CD4-positive, alpha-beta memory T cell (primary cell): ENCODE results near the gene SERPINB10. TPM values are rescaled to one million over a fixed set of nuclear protein-coding genes. Genes with fewer than 3 reads are reported as not detected.

ENCODE experiments used
- CTCF ChIA-PET: fragments of 350-600 bp; sonication (Branson Sonifier 250); formaldehyde crosslinking; loops from one replicate; lab custom pipeline; 2021; ENCODE audit warnings: inconsistent platforms; ENCODE audit not compliant: partially characterized antibody; lab: Charles Lee
- POLR2A ChIA-PET: fragments of 350-600 bp; sonication (Branson Sonifier 250); formaldehyde crosslinking; loops from one replicate; lab custom pipeline; 2021; ENCODE audit not compliant: partially characterized antibody; lab: Charles Lee
- DNase-seq, 5 donors: peaks; one replicate each; pipeline versions ENCODE4 v3.0.0 to v3.0.0-alpha.2; 2020 to 2022; ENCODE audit warnings: mixed read lengths in 1 of 5
- H3K27ac ChIP-seq: one replicate; pipeline ENCODE4 v1.7.0; 2013; ENCODE audit warnings: low read depth, low read length
- H3K27me3 ChIP-seq: 2 replicates; pipeline ENCODE4 v1.7.0; 2013; ENCODE audit warnings: mild to moderate bottlenecking, low read length, moderate library complexity; ENCODE audit not compliant: insufficient read depth
- H3K36me3 ChIP-seq: 2 replicates; pipeline ENCODE4 v1.7.0; 2013; ENCODE audit warnings: mild to moderate bottlenecking, low read length, moderate library complexity; ENCODE audit not compliant: insufficient read depth
- H3K4me1 ChIP-seq: 2 replicates; pipeline ENCODE4 v1.7.0; 2013; ENCODE audit warnings: mild to moderate bottlenecking, low read length, moderate library complexity; ENCODE audit not compliant: insufficient read depth
- H3K4me3 ChIP-seq, 2 donors: one replicate each; pipeline ENCODE4 v1.7.0; 2013; ENCODE audit warnings: low read length in 2 of 2, mild to moderate bottlenecking in 1 of 2
- H3K9me3 ChIP-seq, 2 donors: one replicate each; pipeline ENCODE4 v1.7.0; 2013; ENCODE audit warnings: low read length in 2 of 2, control low read depth in 1 of 2; ENCODE audit not compliant: control insufficient read depth in 1 of 2
- H3K27ac Mint-ChIP-seq, 7 donors: one replicate each; pipeline ENCODE4 v1.8.0; 2020 to 2021; ENCODE audit warnings: mixed read lengths in 7 of 7, mild to moderate bottlenecking in 6 of 7, inconsistent platforms in 3 of 7, moderate library complexity in 3 of 7
- H3K27me3 Mint-ChIP-seq, 2 donors: one replicate each; pipeline ENCODE4 v1.8.0; 2020 to 2021; ENCODE audit warnings: mixed read lengths in 2 of 2
- H3K36me3 Mint-ChIP-seq, 2 donors: one replicate each; pipeline ENCODE4 v1.8.0; 2020 to 2021; ENCODE audit warnings: mixed read lengths in 2 of 2, inconsistent platforms in 1 of 2, mild to moderate bottlenecking in 1 of 2
- H3K4me1 Mint-ChIP-seq, 4 donors: one replicate each; pipeline ENCODE4 v1.8.0; 2020 to 2021; ENCODE audit warnings: mixed read lengths in 4 of 4, mild to moderate bottlenecking in 1 of 4
- H3K4me3 Mint-ChIP-seq, 8 donors: one replicate each; pipeline ENCODE4 v1.8.0; 2020 to 2021; ENCODE audit warnings: mixed read lengths in 8 of 8, mild to moderate bottlenecking in 7 of 8, moderate library complexity in 6 of 8, inconsistent platforms in 3 of 8
- H3K9me3 Mint-ChIP-seq, 8 donors: one replicate each; pipeline ENCODE4 v1.8.0; 2020 to 2021; ENCODE audit warnings: mixed read lengths in 8 of 8, mild to moderate bottlenecking in 5 of 8, inconsistent platforms in 3 of 8, moderate library complexity in 1 of 8
- intact Hi-C: fragments of 100-400 bp; cut with micrococcal nuclease; formaldehyde crosslinking; loops from one replicate; pipeline ENCODE4 v1.15.1; 2023
- polyA plus RNA-seq, 2 donors: library from polyadenylated mRNA; unstranded; fragments of 300-500 nt; fragmentation: Illumina TruSeq; gene quantifications; one replicate each; pipeline ENCODE4 v1.2.3, GENCODE V29; 2021
- total RNA-seq, 2 experiments: library from RNA; stranded (reverse); gene quantifications; one replicate each; pipeline ENCODE4 v1.2.3, GENCODE V29; 2021

SERPINB10 gene
- total and polyA plus RNA-seq, 4 experiments from 2014 or later, result not detected

GRCh38 chr18:63892566-63892965 is 15.2 kb upstream of the SERPINB10 start:
- Mint-ChIP-seq H3K4me1 (no peaks in the 10 kb centered on the region), H3K27me3 (peaks cover 4 to 11% of the 10 kb centered on the region in 2 donors), H3K36me3 (no peaks in the 10 kb centered on the region), H3K27ac (no peak overlapping the region), H3K4me3 (no peak overlapping the region), H3K9me3 (no peaks in the 10 kb centered on the region)
- Histone ChIP-seq H3K27me3 (no peaks in the 10 kb centered on the region), H3K36me3 (no peaks in the 10 kb centered on the region), H3K27ac (no peak overlapping the region), H3K4me3 (no peak overlapping the region), H3K9me3 (no peaks in the 10 kb centered on the region), H3K4me1 (no peaks in the 10 kb centered on the region)
- intact Hi-C loops, result no loop called here
- POLR2A ChIA-PET, result no interaction called here
- no peak for DNase-seq
- CTCF ChIA-PET, result no interaction called here

GRCh38 chr18:63894106-63894772 is 13.5 kb upstream of the SERPINB10 start:
- H3K4me1 Mint-ChIP-seq, result no peaks in the 10 kb centered on the region
- Histone ChIP-seq H3K36me3 (no peaks in the 10 kb centered on the region), H3K27ac (no peak overlapping the region), H3K4me1 (no peaks in the 10 kb centered on the region), H3K27me3 (no peaks in the 10 kb centered on the region), H3K9me3 (no peaks in the 10 kb centered on the region), H3K4me3 (no peak overlapping the region)
- intact Hi-C loops, result no loop called here
- POLR2A ChIA-PET, result no interaction called here
- no peaks in the 10 kb centered on the region for H3K36me3 Mint-ChIP-seq
- peaks cover 4 to 10% of the 10 kb centered on the region in 2 donors for H3K27me3 Mint-ChIP-seq
- no peak for DNase-seq
- CTCF ChIA-PET, result no interaction called here
- H3K27ac Mint-ChIP-seq, result no peak overlapping the region
- no peak overlapping the region for H3K4me3 Mint-ChIP-seq
- H3K9me3 Mint-ChIP-seq, result no peaks in the 10 kb centered on the region

GRCh38 chr18:63895190-63895589 is 12.6 kb upstream of the SERPINB10 start:
- ChIA-PET CTCF (no interaction called here), POLR2A (no interaction called here)
- H3K27me3 ChIP-seq, result no peaks in the 10 kb centered on the region
- H3K4me3 ChIP-seq, result no peak overlapping the region
- no peak overlapping the region for H3K27ac ChIP-seq
- Mint-ChIP-seq H3K27ac (no peak overlapping the region), H3K36me3 (no peaks in the 10 kb centered on the region), H3K9me3 (no peaks in the 10 kb centered on the region), H3K27me3 (peaks cover 2 to 8% of the 10 kb centered on the region in 2 donors), H3K4me1 (no peaks in the 10 kb centered on the region), H3K4me3 (no peak overlapping the region)
- no peaks in the 10 kb centered on the region for H3K4me1 ChIP-seq
- no peaks in the 10 kb centered on the region for H3K36me3 ChIP-seq
- DNase-seq, result no peak
- intact Hi-C loops, result no loop called here
- H3K9me3 ChIP-seq, result no peaks in the 10 kb centered on the region

- intact Hi-C loops, result no loop called here
- Mint-ChIP-seq H3K9me3 (no peaks in the 10 kb centered on the region), H3K27me3 (peaks cover 3 to 10% of the 10 kb centered on the region in 2 donors), H3K36me3 (no peaks in the 10 kb centered on the region), H3K4me1 (no peaks in the 10 kb centered on the region), H3K27ac (no peak overlapping the region), H3K4me3 (no peak overlapping the region)
- no peaks in the 10 kb centered on the region for H3K36me3 ChIP-seq
- no peak overlapping the region for H3K27ac ChIP-seq
- no peaks in the 10 kb centered on the region for H3K27me3 ChIP-seq
- ChIA-PET CTCF (no interaction called here), POLR2A (no interaction called here)
- no peaks in the 10 kb centered on the region for H3K4me1 ChIP-seq
- DNase-seq, result no peak
- no peaks in the 10 kb centered on the region for H3K9me3 ChIP-seq
- no peak overlapping the region for H3K4me3 ChIP-seq
Observed at GRCh38 chr18:63897072-63897471, 10.7 kb upstream of the SERPINB10 start.

- intact Hi-C loops, result no loop called here
- DNase-seq, result no peak
- no peaks in the 10 kb centered on the region for H3K9me3 ChIP-seq
- no peaks in the 10 kb centered on the region for H3K36me3 ChIP-seq
- CTCF ChIA-PET, result no interaction called here
- no peak overlapping the region for H3K4me3 Mint-ChIP-seq
- no peaks in the 10 kb centered on the region for H3K27me3 ChIP-seq
- H3K4me3 ChIP-seq, result no peak overlapping the region
- no peaks in the 10 kb centered on the region for H3K4me1 Mint-ChIP-seq
- H3K27me3 Mint-ChIP-seq, result peaks cover 3 to 14% of the 10 kb centered on the region in 2 donors
- no peak overlapping the region for H3K27ac ChIP-seq
- H3K27ac Mint-ChIP-seq, result no peak overlapping the region
- no peaks in the 10 kb centered on the region for H3K9me3 Mint-ChIP-seq
- POLR2A ChIA-PET, result no interaction called here
- H3K4me1 ChIP-seq, result no peaks in the 10 kb centered on the region
- no peaks in the 10 kb centered on the region for H3K36me3 Mint-ChIP-seq
Observed at GRCh38 chr18:63899206-63899605, 8.6 kb upstream of the SERPINB10 start.

GRCh38 chr18:63903851-63904570 is 3.7 kb upstream of the SERPINB10 start:
- CTCF ChIA-PET, result no interaction called here
- Mint-ChIP-seq H3K36me3 (no peaks in the 10 kb centered on the region), H3K4me3 (no peak overlapping the region), H3K9me3 (peaks cover 0 to 4% (median 0%) of the 10 kb centered on the region in 8 donors), H3K4me1 (no peaks in the 10 kb centered on the region), H3K27ac (no peak overlapping the region), H3K27me3 (peaks cover 7 to 14% of the 10 kb centered on the region in 2 donors)
- Histone ChIP-seq H3K27me3 (no peaks in the 10 kb centered on the region), H3K4me3 (no peak overlapping the region), H3K36me3 (no peaks in the 10 kb centered on the region), H3K9me3 (no peaks in the 10 kb centered on the region), H3K27ac (no peak overlapping the region), H3K4me1 (no peaks in the 10 kb centered on the region)
- no peak for DNase-seq
- POLR2A ChIA-PET, result no interaction called here
- intact Hi-C loops, result no loop called here

GRCh38 chr18:63904694-63905093 is 3.1 kb upstream of the SERPINB10 start:
- Mint-ChIP-seq H3K36me3 (no peaks in the 10 kb centered on the region), H3K4me3 (no peak overlapping the region)
- CTCF ChIA-PET, result no interaction called here

More at GRCh38 chr18:63904694-63905093, 3.1 kb upstream of the SERPINB10 start:
- no peaks in the 10 kb centered on the region for H3K4me1 ChIP-seq
- H3K36me3 ChIP-seq, result no peaks in the 10 kb centered on the region
- Mint-ChIP-seq H3K4me1 (no peaks in the 10 kb centered on the region), H3K27me3 (peaks cover 7 to 14% of the 10 kb centered on the region in 2 donors), H3K9me3 (peaks cover 0 to 4% (median 0%) of the 10 kb centered on the region in 8 donors), H3K27ac (no peak overlapping the region)
- H3K27me3 ChIP-seq, result no peaks in the 10 kb centered on the region
- H3K9me3 ChIP-seq, result no peaks in the 10 kb centered on the region
- DNase-seq, result no peak
- POLR2A ChIA-PET, result no interaction called here
- intact Hi-C loops, result no loop called here
- H3K4me3 ChIP-seq, result no peak overlapping the region
- no peak overlapping the region for H3K27ac ChIP-seq
